CD14-positive monocyte (primary cell): ENCODE results near the gene DNAJB8. TPM values are rescaled to one million over a fixed set of nuclear protein-coding genes. Genes with fewer than 3 reads are reported as not detected.

Source experiments
- DNase-seq, 3 donors: peaks; one replicate each; pipeline ENCODE4 v3.0.0-alpha.2; 2011 to 2022
- H2AFZ ChIP-seq: 2 replicates; pipeline ENCODE4 v1.6.0; 2012; ENCODE audit warnings: mild to moderate bottlenecking, low read depth, low read length, inconsistent platforms; ENCODE audit not compliant: insufficient read depth, poor library complexity, severe bottlenecking
- H3K27ac ChIP-seq, 2 donors: 1 replicate in 1 of 2; 2 replicates in 1 of 2; pipeline ENCODE4 v1.5.1; 2012 to 2013; ENCODE audit warnings: low read length in 2 of 2, control low read depth in 1 of 2, inconsistent platforms in 1 of 2, low read depth in 1 of 2, mild to moderate bottlenecking in 1 of 2
- H3K27me3 ChIP-seq, 2 donors: one replicate each; pipeline versions ENCODE4 v1.6.0 to v1.6.1; 2011 to 2013; ENCODE audit warnings: low read length in 2 of 2; ENCODE audit not compliant: control insufficient read depth in 2 of 2, insufficient read depth in 2 of 2
- H3K36me3 ChIP-seq, 2 donors: replicated peaks in 1 of 2; 1 replicate in 1 of 2; 2 replicates in 1 of 2; pipeline versions ENCODE4 v1.5.1 to v1.6.1; 2012 to 2013; ENCODE audit warnings: low read length in 2 of 2, control low read depth in 1 of 2, inconsistent platforms in 1 of 2, mild to moderate bottlenecking in 1 of 2; ENCODE audit not compliant: insufficient read depth in 2 of 2, control insufficient read depth in 1 of 2
- H3K4me1 ChIP-seq, 2 donors: 1 replicate in 1 of 2; 2 replicates in 1 of 2; pipeline versions ENCODE4 v1.5.1 to v1.6.1; 2012 to 2013; ENCODE audit warnings: low read length in 2 of 2, control low read depth in 1 of 2, inconsistent platforms in 1 of 2, mild to moderate bottlenecking in 1 of 2, moderate library complexity in 1 of 2; ENCODE audit not compliant: insufficient read depth in 2 of 2, control insufficient read depth in 1 of 2
- H3K4me2 ChIP-seq: replicated peaks from 2 replicates; pipeline ENCODE3; 2012; ENCODE audit warnings: low read length, moderate library complexity, mild to moderate bottlenecking; ENCODE audit not compliant: poor library complexity, severe bottlenecking; ENCODE audit errors: extremely low read depth
- H3K4me3 ChIP-seq, 3 experiments: fragments of 200-600 bp in 1 of 3; sonication (generic) in 1 of 3; replicated peaks in 1 of 3; 1 replicate in 2 of 3; 2 replicates in 1 of 3; pipeline ENCODE4 v1.5.1; 2011 to 2013; ENCODE audit warnings: low read length in 3 of 3, mild to moderate bottlenecking in 3 of 3, control low read depth in 2 of 3, low read depth in 2 of 3, inconsistent platforms in 1 of 3, moderate library complexity in 1 of 3
- H3K79me2 ChIP-seq: 2 replicates; pipeline ENCODE4 v1.6.0; 2012; ENCODE audit warnings: mild to moderate bottlenecking, control low read depth, inconsistent platforms, low read length, moderate library complexity; ENCODE audit not compliant: insufficient read depth
- H3K9ac ChIP-seq: 2 replicates; pipeline ENCODE4 v1.6.0; 2017; ENCODE audit warnings: low read length, mild to moderate bottlenecking; ENCODE audit not compliant: insufficient read depth, poor library complexity, severe bottlenecking
- H3K9me3 ChIP-seq, 2 donors: replicated peaks in 1 of 2; 1 replicate in 1 of 2; 2 replicates in 1 of 2; pipeline versions ENCODE4 v1.5.1 to v1.6.1; 2012 to 2013; ENCODE audit warnings: low read length in 2 of 2, control low read depth in 1 of 2; ENCODE audit not compliant: control insufficient read depth in 1 of 2, insufficient read depth in 1 of 2
- H4K20me1 ChIP-seq: 2 replicates; pipeline ENCODE4 v1.6.0; 2012; ENCODE audit warnings: mild to moderate bottlenecking, low read length, control low read depth, moderate library complexity; ENCODE audit not compliant: insufficient read depth
- H3K27ac Mint-ChIP-seq, 7 donors: one replicate each; pipeline ENCODE4 v1.8.0; 2020; ENCODE audit warnings: mild to moderate bottlenecking in 7 of 7, mixed read lengths in 7 of 7, moderate library complexity in 6 of 7, inconsistent platforms in 2 of 7
- H3K27me3 Mint-ChIP-seq, 3 donors: one replicate each; pipeline ENCODE4 v1.8.0; 2021 to 2022; ENCODE audit warnings: low read depth in 3 of 3, mild to moderate bottlenecking in 3 of 3, mixed read lengths in 3 of 3, moderate library complexity in 3 of 3, inconsistent platforms in 1 of 3
- H3K36me3 Mint-ChIP-seq, 2 donors: one replicate each; pipeline ENCODE4 v1.8.0; 2020; ENCODE audit warnings: mixed read lengths in 2 of 2, inconsistent platforms in 1 of 2, mild to moderate bottlenecking in 1 of 2
- H3K4me1 Mint-ChIP-seq: one replicate; pipeline ENCODE4 v1.8.0; 2020; ENCODE audit warnings: mild to moderate bottlenecking, mixed read lengths
- H3K4me3 Mint-ChIP-seq, 2 donors: one replicate each; pipeline ENCODE4 v1.8.0; 2020; ENCODE audit warnings: mild to moderate bottlenecking in 2 of 2, mixed read lengths in 2 of 2, moderate library complexity in 1 of 2
- H3K9me3 Mint-ChIP-seq, 7 donors: one replicate each; pipeline ENCODE4 v1.8.0; 2020 to 2022; ENCODE audit warnings: mixed read lengths in 7 of 7, mild to moderate bottlenecking in 6 of 7, moderate library complexity in 6 of 7, inconsistent platforms in 2 of 7
- WGBS: methylation state at CpG from one replicate; pipeline ENCODE4 v1.1.5; 2013; ENCODE audit warnings: missing lambda C conversion rate; ENCODE audit not compliant: insufficient coverage; 5-methylcytosine and 5-hydroxymethylcytosine counted together
- intact Hi-C, 2 donors: fragments of 100-400 bp; cut with micrococcal nuclease; formaldehyde crosslinking; loops; one replicate each; pipeline versions ENCODE4 v1.15.0 to v1.15.1; 2023
- polyA plus RNA-seq, 3 donors: library from polyadenylated mRNA; depleted of rRNA in 1 of 3; unstranded in 2 of 3; stranded (reverse) in 1 of 3; fragments of 300-500 nt in 2 of 3; fragments of >200 nt in 1 of 3; fragmentation: Illumina TruSeq in 2 of 3; gene quantifications; 1 replicate in 2 of 3; 2 replicates in 1 of 3; pipeline ENCODE4 v1.2.3, GENCODE V29; 2012 to 2021
- TF ChIP-seq, protein P1 (sequence below): fragments of 200-600 bp; IDR thresholded peaks from one replicate; pipeline ENCODE4 v1.8.0; 2022; ENCODE audit warnings: antibody characterized with exemption, mild to moderate bottlenecking

DNAJB8 gene
- polyA plus RNA-seq, 3 donors = not detected

DNA sequence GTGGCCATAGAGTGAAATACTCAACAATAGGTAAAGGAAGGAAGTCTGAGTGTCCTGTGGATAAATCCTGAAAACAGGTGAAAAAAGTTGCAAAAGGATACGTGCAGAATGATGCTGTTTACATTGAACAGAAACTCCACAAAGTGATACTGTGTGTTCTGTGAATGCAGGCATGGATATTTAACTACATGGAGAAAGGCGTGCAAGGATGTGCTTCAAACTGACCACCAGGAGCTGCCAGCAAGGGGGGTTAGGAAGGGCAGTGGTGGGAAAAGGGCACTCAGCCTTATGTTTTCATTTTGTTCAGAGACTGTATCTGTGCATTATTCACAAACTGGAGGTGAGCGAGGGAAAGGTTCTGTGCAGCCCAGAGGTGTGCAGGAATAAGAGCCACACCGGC lies 47.4 kb downstream of the DNAJB8 start:
- Histone ChIP-seq H3K9ac (no peak overlapping the region), H3K36me3 (no peaks in the 10 kb centered on the region), H3K27ac (no peak overlapping the region), H3K4me3 (no peak overlapping the region), H3K27me3 (no peaks in the 10 kb centered on the region), H3K9me3 (peaks cover 0 to 14% of the 10 kb centered on the region in 2 donors), H3K79me2 (no peaks in the 10 kb centered on the region), H2AFZ (no peak overlapping the region), H3K4me2 (no peak overlapping the region), H4K20me1 (no peaks in the 10 kb centered on the region), H3K4me1 (peaks cover 30 to 32% of the 10 kb centered on the region in 2 donors)
- intact Hi-C loops = no loop called here
- Mint-ChIP-seq H3K36me3 (peaks cover 5 to 9% of the 10 kb centered on the region in 2 donors), H3K27ac (no peak overlapping the region), H3K4me3 (no peak overlapping the region), H3K9me3 (peaks cover 5 to 16% (median 12%) of the 10 kb centered on the region in 7 donors), H3K27me3 (peaks cover 3 to 6% (median 4%) of the 10 kb centered on the region in 3 donors), H3K4me1 (peaks cover 32% of the 10 kb centered on the region)
- TF ChIP-seq, protein P1, sequence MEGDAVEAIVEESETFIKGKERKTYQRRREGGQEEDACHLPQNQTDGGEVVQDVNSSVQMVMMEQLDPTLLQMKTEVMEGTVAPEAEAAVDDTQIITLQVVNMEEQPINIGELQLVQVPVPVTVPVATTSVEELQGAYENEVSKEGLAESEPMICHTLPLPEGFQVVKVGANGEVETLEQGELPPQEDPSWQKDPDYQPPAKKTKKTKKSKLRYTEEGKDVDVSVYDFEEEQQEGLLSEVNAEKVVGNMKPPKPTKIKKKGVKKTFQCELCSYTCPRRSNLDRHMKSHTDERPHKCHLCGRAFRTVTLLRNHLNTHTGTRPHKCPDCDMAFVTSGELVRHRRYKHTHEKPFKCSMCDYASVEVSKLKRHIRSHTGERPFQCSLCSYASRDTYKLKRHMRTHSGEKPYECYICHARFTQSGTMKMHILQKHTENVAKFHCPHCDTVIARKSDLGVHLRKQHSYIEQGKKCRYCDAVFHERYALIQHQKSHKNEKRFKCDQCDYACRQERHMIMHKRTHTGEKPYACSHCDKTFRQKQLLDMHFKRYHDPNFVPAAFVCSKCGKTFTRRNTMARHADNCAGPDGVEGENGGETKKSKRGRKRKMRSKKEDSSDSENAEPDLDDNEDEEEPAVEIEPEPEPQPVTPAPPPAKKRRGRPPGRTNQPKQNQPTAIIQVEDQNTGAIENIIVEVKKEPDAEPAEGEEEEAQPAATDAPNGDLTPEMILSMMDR = no peak
- 100% methylated on average over 4 of the region's 4 CpGs for WGBS
- no peak for DNase-seq

DNA sequence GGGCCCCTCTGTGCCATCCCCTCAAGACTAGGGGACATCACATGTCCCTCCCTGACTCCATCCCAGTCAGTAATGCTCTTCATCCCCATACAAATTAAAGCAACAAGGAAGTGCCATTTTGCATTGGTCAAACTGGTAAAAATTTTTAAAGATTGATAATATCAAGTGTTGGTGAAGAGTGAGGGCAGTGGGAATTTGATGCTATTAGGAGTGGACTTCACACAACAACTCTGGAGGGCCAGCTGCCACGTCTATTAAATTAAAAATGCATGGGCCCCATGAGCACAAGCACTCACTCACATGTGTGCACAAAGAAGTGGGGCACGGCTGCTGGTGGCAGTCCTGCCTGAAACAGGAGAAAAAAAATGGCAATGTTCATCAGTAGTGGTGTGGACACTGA lies 47.8 kb downstream of the DNAJB8 start:
- no peak overlapping the region for H3K27ac ChIP-seq
- no peak overlapping the region for H3K27ac Mint-ChIP-seq
- DNase-seq = no peak
- no peak overlapping the region for H3K4me3 Mint-ChIP-seq
- H3K36me3 Mint-ChIP-seq = peaks cover 5 to 9% of the 10 kb centered on the region in 2 donors
- peaks cover under 1 to 6% (median 3%) of the 10 kb centered on the region in 3 donors for H3K27me3 Mint-ChIP-seq
- H3K79me2 ChIP-seq = no peaks in the 10 kb centered on the region
- H2AFZ ChIP-seq = no peak overlapping the region
- H3K9me3 ChIP-seq = peaks cover 0 to 14% of the 10 kb centered on the region in 2 donors
- H3K4me1 Mint-ChIP-seq = peaks cover 32% of the 10 kb centered on the region
- TF ChIP-seq, protein P1 = no peak
- peaks cover 30 to 32% of the 10 kb centered on the region in 2 donors for H3K4me1 ChIP-seq
- H3K36me3 ChIP-seq = no peaks in the 10 kb centered on the region
- H3K27me3 ChIP-seq = no peaks in the 10 kb centered on the region
- H3K9me3 Mint-ChIP-seq = peaks cover 5 to 16% (median 12%) of the 10 kb centered on the region in 7 donors
- no peaks in the 10 kb centered on the region for H4K20me1 ChIP-seq
- H3K4me3 ChIP-seq = no peak overlapping the region
- H3K9ac ChIP-seq = no peak overlapping the region
- intact Hi-C loops = no loop called here
- WGBS = 92% methylated on average over 2 of the region's 2 CpGs
- H3K4me2 ChIP-seq = no peak overlapping the region
